Non-pigmented ciliary epithelial cell (primary cell): ENCODE data around the gene TMEM233.
"Not testable (repeated sequence)": the region's sequence is repeated elsewhere in the genome, so short reads cannot be mapped to it uniquely, and the experiment has no call there.

Source experiments
- DNase-seq: peaks from one replicate; pipeline ENCODE4 v3.0.0-alpha.2; 2010; ENCODE audit warnings: low read depth

Gene TMEM233

GRCh38 chr12:119613319-119613936 lies 19.9 kb downstream of the TMEM233 start:
- DNase-seq = no peak

- no peak for DNase-seq
Observed at GRCh38 chr12:119614705-119615104, 21.1 kb downstream of the TMEM233 start.

GRCh38 chr12:119615518-119616475 lies 22.2 kb downstream of the TMEM233 start:
- DNase-seq = no peak

- DNase-seq = not testable (repeated sequence)
Observed at GRCh38 chr12:119618328-119618896, 24.8 kb downstream of the TMEM233 start.

- DNase-seq = no peak
Observed at GRCh38 chr12:119620490-119620889, 26.9 kb downstream of the TMEM233 start.

- no peak for DNase-seq
Observed at GRCh38 chr12:119621878-119622277, 28.3 kb downstream of the TMEM233 start.

- no peak for DNase-seq
Observed at GRCh38 chr12:119624966-119625365, 31.4 kb downstream of the TMEM233 start.

GRCh38 chr12:119627019-119627643 lies 33.6 kb downstream of the TMEM233 start:
- no peak for DNase-seq

- no peak for DNase-seq
Observed at GRCh38 chr12:119627686-119628085, 34.1 kb downstream of the TMEM233 start.

GRCh38 chr12:119630223-119630780 lies 36.7 kb downstream of the TMEM233 start:
- DNase-seq = no peak

- DNase-seq = no peak
Observed at GRCh38 chr12:119630962-119631550, 37.5 kb downstream of the TMEM233 start.

- peak; percentile 40 for DNase-seq
Observed at GRCh38 chr12:119631930-119632678, 38.5 kb downstream of the TMEM233 start.

GRCh38 chr12:119634743-119635142 lies 41.2 kb downstream of the TMEM233 start:
- DNase-seq = no peak

GRCh38 chr12:119642986-119643385 lies 49.4 kb downstream of the TMEM233 start:
- DNase-seq = no peak

- no peak for DNase-seq
Observed at GRCh38 chr12:119644930-119645329, 51.4 kb downstream of the TMEM233 start.

GRCh38 chr12:119645535-119646059 lies 52.0 kb downstream of the TMEM233 start:
- no peak for DNase-seq

- no peak for DNase-seq
Observed at GRCh38 chr12:119649202-119649808, 55.7 kb downstream of the TMEM233 start.

GRCh38 chr12:119652665-119653064 lies 59.1 kb downstream of the TMEM233 start:
- DNase-seq = no peak

GRCh38 chr12:119657001-119657400 lies 63.4 kb downstream of the TMEM233 start:
- not testable (repeated sequence) for DNase-seq

- DNase-seq = not testable (repeated sequence)
Observed at GRCh38 chr12:119658166-119658565, 64.6 kb downstream of the TMEM233 start.
